Suppressor macrophage (primary cell): Measurements from ENCODE around the gene STAT5B.
"Not testable (repeated sequence)": the region's sequence is repeated elsewhere in the genome, so short reads cannot be mapped to it uniquely, and the experiment has no call there.

Source experiments
- DNase-seq, 4 experiments: peaks; one replicate each; pipeline ENCODE4 v3.0.0-alpha.2; 2020 to 2022
- total RNA-seq, 17 experiments: gene quantifications; one replicate each; lab custom pipeline; 2026; ENCODE audit warnings: mixed read lengths in 6 of 17, inconsistent platforms in 3 of 17; lab: John Stamatoyannopoulos, UW

The STAT5B gene
- 57.1 to 89.2 (median 71.9) reads per million in 17 experiments for total RNA-seq

GRCh38 chr17:42276359-42276608 is at the start of gene STAT5B:
STAT5B (minus strand) TSS chr17:42276391; CDS start chr17:42232127, 44,264 bp downstream.
- DNase-seq: peak; percentile 82 to 95 (median 90)

GRCh38 chr17:42325026-42325425 is 48.8 kb upstream of the STAT5B start:
- no peak for DNase-seq

GRCh38 chr17:42323268-42323773 is 47.1 kb upstream of the STAT5B start:
- no peak for DNase-seq

- peak; percentile 94 to 97 (median 96) for DNase-seq
These were observed 46.4 kb upstream of the STAT5B start for GRCh38 chr17:42322382-42323267.

GRCh38 chr17:42321555-42321954 is 45.4 kb upstream of the STAT5B start:
- DNase-seq: no peak

- not testable (repeated sequence) for DNase-seq
These were observed 41.8 kb upstream of the STAT5B start for GRCh38 chr17:42317967-42318366.

- DNase-seq: no peak
These were observed 41.2 kb upstream of the STAT5B start for GRCh38 chr17:42317266-42317845.

- no peak for DNase-seq
These were observed 40.6 kb upstream of the STAT5B start for GRCh38 chr17:42316755-42317154.

- peak; percentile 54 to 80 (median 76) for DNase-seq
These were observed 39.4 kb upstream of the STAT5B start for GRCh38 chr17:42315402-42316156.

- no peak for DNase-seq
These were observed 37.8 kb upstream of the STAT5B start for GRCh38 chr17:42313773-42314566.

GRCh38 chr17:42313389-42313772 is 37.2 kb upstream of the STAT5B start:
- DNase-seq: no peak

GRCh38 chr17:42312285-42313130 is 36.3 kb upstream of the STAT5B start:
- DNase-seq: peak; percentile 63 to 82 (median 70)

GRCh38 chr17:42312035-42312284 is 35.8 kb upstream of the STAT5B start:
- DNase-seq: no peak

- DNase-seq: peak; percentile 87 to 94 (median 92)
These were observed 35.2 kb upstream of the STAT5B start for GRCh38 chr17:42311240-42312034.

GRCh38 chr17:42310787-42311215 is 34.6 kb upstream of the STAT5B start:
- DNase-seq: no peak

GRCh38 chr17:42309986-42310786 is 34.0 kb upstream of the STAT5B start:
- no peak for DNase-seq

- DNase-seq: no peak
These were observed 33.0 kb upstream of the STAT5B start for GRCh38 chr17:42309142-42309541.

- DNase-seq: no peak
These were observed 32.3 kb upstream of the STAT5B start for GRCh38 chr17:42308446-42308845.

GRCh38 chr17:42307362-42307927 is 31.3 kb upstream of the STAT5B start:
- no peak for DNase-seq

- no peak for DNase-seq
These were observed 30.1 kb upstream of the STAT5B start for GRCh38 chr17:42306385-42306667.
